IPS-11a (cell line): ENCODE data around the gene NDC1.
"Not testable (repeated sequence)": the region's sequence is repeated elsewhere in the genome, so short reads cannot be mapped to it uniquely, and the experiment has no call there.

Experiments used
- H3K4me3 ChIP-seq: one replicate; pipeline ENCODE4 v1.5.1; 2013; ENCODE audit warnings: low read depth, low read length, control low read depth

The NDC1 gene, protein sequence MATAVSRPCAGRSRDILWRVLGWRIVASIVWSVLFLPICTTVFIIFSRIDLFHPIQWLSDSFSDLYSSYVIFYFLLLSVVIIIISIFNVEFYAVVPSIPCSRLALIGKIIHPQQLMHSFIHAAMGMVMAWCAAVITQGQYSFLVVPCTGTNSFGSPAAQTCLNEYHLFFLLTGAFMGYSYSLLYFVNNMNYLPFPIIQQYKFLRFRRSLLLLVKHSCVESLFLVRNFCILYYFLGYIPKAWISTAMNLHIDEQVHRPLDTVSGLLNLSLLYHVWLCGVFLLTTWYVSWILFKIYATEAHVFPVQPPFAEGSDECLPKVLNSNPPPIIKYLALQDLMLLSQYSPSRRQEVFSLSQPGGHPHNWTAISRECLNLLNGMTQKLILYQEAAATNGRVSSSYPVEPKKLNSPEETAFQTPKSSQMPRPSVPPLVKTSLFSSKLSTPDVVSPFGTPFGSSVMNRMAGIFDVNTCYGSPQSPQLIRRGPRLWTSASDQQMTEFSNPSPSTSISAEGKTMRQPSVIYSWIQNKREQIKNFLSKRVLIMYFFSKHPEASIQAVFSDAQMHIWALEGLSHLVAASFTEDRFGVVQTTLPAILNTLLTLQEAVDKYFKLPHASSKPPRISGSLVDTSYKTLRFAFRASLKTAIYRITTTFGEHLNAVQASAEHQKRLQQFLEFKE

GRCh38 chr1:53837924-53838653 lies at the start of gene NDC1:
NDC1 (minus strand) TSS chr1:53838296; CDS start chr1:53838261, 35 bp downstream.
- peak within 1 kb of the TSS; percentile 99 for H3K4me3 ChIP-seq

DNA sequence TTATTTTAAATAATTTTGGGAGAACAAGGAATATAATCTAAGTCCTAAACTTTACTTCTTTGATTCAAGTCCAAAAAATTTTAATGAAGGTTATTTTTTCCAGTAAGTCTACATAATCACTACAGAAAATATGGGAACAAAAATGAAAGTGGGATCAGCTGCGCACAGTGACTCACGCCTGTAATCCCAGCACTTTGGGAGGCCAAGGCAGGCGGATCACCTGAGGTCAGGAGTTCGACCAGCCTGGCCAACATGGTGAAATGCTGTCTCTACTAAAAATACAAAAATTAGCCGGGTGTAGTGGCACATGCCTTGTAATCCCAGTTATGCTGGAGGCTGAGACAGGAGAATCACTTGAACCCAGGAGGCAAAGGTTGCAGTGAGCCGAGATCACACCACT lies 45.5 kb upstream of the NDC1 start:
- H3K4me3 ChIP-seq: not testable (repeated sequence)

DNA sequence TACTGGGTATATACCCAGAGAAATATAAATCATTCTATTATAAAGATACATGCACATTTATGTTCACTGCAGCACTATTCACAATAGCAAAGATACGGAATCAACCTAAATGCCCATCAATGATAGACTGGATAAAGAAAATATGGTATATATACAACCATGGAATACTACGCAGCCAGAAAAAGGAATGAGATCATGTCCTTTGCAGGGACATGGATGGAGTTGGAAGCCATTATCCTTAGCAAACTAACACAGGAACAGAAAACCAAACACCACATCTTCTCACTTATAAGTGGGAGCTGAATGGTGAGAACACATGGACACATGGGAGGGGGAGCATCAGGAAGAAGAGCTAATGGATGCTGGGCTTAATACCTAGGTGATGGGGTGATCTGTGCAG lies 43.8 kb upstream of the NDC1 start:
- not testable (repeated sequence) for H3K4me3 ChIP-seq

- H3K4me3 ChIP-seq: no peak overlapping the region
These were observed 40.5 kb upstream of the NDC1 start for GRCh38 chr1:53878492-53879105.

DNA sequence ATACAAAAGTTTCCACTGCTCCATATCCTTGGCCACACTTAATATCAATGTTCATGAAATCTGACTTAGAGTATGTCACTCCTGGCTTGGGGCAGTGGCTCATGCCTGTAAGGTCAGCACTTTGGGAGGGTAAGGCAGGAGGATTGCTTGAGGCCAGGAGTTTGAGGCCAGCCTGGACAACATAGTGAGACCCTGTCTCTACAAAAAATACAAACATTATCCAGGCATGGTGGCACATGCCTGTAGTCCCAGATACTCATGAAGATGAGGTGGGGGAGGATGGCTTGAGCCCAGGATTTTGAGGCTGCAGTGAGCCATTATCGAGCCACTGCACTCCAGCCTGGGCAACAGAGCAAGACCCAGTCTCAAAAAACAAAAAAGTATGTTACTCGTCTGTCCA lies 37.1 kb upstream of the NDC1 start:
- not testable (repeated sequence) for H3K4me3 ChIP-seq

GRCh38 chr1:53871773-53872484 lies 33.8 kb upstream of the NDC1 start:
- no peak overlapping the region for H3K4me3 ChIP-seq

DNA sequence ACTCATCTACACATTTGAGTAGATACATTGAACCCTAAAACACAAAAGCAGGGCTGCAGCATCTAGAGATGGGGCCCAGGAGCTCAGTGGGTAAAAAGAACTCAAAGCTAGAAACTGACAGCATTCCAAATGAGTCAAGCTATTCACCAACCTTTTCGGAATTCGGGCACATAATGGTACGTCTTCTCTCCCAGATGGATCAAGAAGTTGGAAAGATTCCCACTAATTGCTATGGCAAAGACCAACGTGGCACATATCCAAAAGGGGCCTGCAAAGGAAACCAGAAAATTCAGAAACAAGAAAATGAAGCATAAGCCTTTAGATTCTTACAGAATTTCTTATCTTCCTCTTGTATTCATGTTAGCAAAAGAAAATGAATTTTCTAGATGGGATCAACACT lies 33.1 kb upstream of the NDC1 start:
- H3K4me3 ChIP-seq: no peak overlapping the region

DNA sequence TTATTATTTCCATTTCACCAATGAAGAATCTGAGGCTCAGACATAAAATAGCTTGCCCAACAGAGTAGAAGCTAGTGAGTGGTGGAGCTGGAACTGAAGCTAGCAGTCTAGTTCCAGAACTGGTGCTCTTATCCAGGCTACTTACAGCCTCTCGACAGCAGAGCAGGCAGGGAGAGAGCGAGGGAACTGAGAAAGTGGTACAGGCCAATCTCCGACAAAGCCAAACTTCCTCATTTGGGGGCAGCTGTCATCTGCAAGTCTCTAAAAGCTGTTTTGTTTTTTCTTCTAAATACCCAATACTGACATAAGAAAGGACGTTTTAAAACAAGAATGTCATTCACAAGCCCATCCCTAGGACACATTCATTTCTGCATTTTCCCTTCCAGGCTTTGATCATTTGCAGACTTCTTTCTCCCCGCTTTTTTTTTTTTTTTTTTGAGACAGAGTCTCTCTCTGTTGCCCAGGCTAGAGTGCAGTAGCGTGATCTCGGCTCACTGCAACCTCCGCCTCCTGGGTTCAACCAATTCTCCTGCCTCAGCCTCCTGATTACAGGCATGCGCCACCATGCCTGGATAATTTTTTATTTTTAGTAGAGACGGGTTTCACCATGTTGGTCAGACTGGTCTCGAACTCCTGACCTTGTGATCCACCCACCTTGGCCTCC lies 31.5 kb upstream of the NDC1 start:
- H3K4me3 ChIP-seq: no peak overlapping the region

DNA sequence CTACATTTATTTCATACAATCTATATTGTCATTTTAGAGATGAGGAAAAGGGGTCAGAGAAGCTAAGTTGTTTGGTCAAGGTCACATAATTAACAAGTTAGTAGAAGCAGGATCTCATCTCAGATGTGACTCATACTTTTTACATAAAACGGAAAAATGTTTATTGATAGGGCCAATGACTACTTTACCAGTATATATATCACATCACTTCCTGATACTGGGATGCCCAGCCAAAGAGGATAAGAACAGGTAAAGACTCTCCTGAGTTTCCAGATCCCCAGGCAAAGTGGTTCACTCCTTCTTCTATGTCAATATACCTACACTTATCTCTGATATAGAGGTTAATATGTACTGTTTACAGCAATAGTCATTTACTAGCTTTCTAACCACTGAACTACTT lies 30.5 kb upstream of the NDC1 start:
- no peak overlapping the region for H3K4me3 ChIP-seq

DNA sequence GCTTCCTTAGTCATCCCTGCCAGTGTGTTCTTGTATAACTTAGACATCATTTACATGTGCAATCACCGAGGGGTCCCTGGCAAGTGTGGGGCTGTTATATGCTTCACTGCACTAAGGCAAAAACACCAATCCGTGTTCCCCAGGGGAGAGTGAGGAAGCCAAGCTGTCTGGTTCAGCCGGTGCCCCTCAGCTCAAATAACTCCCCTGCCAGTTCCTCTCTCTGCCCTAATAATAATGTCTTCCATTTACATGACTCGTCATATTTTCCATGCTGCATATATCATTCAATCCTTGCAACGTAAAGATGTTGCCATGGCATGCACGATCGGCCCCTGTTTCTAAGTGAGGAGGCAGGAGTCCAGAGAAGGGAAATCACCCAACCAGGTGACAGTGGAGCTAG lies 24.4 kb upstream of the NDC1 start:
- H3K4me3 ChIP-seq: no peak overlapping the region

DNA sequence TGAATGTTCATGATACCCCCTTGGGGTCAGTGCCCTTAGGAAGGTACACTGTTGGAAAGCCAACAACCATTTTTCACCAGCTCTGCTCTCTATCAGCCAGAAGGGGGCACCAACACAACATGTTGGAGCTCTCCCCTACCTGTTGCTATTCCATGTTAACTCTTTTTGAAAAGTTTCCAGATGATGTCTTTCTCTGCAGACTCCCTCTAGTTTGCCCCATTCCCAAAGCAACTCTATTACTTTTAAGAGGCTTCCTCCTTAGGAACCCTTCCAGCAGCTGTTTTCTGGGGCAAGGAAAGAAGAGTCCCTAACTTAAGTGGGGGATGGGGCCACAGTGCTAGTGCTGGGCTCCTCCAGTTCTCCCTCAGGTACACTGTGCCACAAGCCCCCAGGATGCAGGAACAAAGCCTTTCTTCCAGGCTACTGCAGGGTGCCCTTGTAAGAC lies 22.9 kb upstream of the NDC1 start:
- no peak overlapping the region for H3K4me3 ChIP-seq

- no peak overlapping the region for H3K4me3 ChIP-seq
These were observed 13.6 kb upstream of the NDC1 start for GRCh38 chr1:53851571-53852285.

- H3K4me3 ChIP-seq: no peak overlapping the region
These were observed 12.1 kb upstream of the NDC1 start for GRCh38 chr1:53850082-53850673.

DNA sequence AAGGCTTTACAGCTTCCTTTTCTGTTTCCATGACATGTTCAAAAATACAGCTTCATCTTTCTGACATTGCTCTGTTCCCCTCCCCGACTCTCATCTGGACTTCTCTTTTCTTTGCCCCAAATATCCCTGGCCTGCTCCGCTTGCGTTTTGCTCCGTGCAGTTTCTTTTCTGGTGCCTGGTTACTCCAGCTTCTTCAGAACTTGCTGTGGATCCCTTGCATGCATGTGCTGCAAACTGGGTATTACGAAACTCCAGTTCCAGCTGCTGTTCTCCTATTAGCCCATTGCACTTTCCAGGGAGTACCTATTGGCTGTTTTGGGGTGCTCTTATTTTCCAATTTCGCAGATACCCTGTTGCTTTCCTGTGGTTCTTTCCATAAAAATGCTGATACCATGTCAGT lies 9.9 kb upstream of the NDC1 start:
- H3K4me3 ChIP-seq: no peak overlapping the region

GRCh38 chr1:53842347-53842746 lies 4.3 kb upstream of the NDC1 start:
- H3K4me3 ChIP-seq: no peak overlapping the region

DNA sequence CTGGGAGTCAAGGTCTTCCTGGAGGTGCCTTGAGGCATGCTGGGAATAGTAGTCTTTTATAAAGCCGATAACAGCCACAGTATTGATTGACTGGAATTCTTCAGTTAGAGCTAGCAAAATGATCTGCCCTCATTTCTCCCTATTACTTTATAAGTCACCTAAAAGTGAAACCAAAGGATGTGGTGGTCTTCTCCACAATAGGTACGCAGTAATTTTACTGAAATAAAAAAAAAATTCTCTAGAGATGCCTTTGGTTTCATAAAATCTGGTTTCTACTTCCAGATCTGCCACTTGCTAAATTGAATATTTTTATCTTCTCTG lies 518 bp upstream of the NDC1 start:
- H3K4me3 ChIP-seq: peak overlapping the region; percentile 99

DNA sequence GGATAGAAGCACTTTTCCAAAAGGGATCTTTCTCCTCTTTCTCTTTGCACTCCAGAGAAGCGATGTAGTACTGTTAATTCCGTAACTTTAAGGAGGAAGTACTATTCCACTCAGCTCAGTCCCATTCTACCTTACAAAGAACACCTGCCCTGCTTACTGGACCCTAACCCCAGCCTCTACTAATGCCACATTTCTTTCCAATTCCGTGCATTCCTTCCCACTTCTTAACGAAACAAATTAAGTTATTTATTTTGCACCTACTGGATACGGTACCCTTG lies 511 bp downstream of the NDC1 start:
- H3K4me3 ChIP-seq: peak overlapping the region; percentile 99

DNA sequence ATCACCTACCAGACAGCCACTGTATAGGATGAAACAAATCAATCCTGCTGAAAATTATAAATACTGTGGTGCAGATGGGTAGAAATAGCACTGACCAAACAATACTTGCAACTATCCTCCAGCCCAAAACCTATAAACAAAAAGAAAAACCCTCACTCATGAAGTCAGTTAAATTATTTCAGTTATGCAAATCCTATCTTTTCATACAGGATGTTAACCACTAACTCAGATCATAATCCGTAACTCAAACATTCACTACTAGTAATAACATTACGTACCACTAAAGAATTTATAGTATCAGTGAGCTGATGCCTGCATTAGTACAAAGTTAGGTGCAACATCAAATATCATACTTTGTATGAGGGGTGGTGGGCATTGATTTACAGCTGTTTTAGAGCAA lies 2.6 kb downstream of the NDC1 start:
- no peak overlapping the region for H3K4me3 ChIP-seq

- no peak overlapping the region for H3K4me3 ChIP-seq
These were observed 3.3 kb downstream of the NDC1 start for GRCh38 chr1:53834776-53835175.

DNA sequence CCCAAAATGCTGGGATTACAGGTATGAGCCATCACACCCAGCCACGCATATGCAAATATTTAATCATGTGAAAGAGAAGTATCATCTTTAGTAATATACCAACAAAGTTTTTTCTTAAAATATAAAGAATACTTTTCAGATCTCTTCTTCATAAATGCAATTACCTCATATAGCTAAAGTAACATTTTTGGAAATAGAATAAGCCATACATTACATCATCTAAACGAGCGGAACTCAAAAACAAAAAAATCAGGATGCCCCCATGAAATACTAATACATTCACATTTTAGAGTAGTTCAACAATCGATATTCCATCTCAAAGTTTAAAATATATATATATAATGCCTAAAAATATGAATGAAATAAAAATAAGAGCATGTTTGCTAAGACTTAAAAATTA lies 4.7 kb downstream of the NDC1 start:
- no peak overlapping the region for H3K4me3 ChIP-seq
